ENCODE measurements around the gene PPFIBP1.
"Not testable (repeated sequence)": the region's sequence is repeated elsewhere in the genome, so short reads cannot be mapped to it uniquely, and the experiment has no call there.

GRCh38 chr12:27640566-27641200 lies 116.7 kb downstream of the PPFIBP1 start:
- not testable (repeated sequence) for TF ChIP-seq CTCF (IDR thresholded peaks at IDR 0.05); ZFX (IDR thresholded peaks at IDR 0.05; ENCODE audit: borderline replicate concordance)

Data from 22Rv1 (cell line).